Measurements from ENCODE around the gene PPP1R27. TPM values are rescaled to one million over a fixed set of nuclear protein-coding genes. Genes with fewer than 3 reads are reported as not detected.

The PPP1R27 gene
- polyA plus RNA-seq, 3 donors: 0.22 to 1.5 (median 0.33) TPM

- no peaks in the 10 kb centered on the region for H3K9me3 ChIP-seq (replicated peaks in 1 of 2; ENCODE audit: control insufficient read depth in 1 of 2, insufficient read depth in 1 of 2, low read length in 2 of 2)
- peak overlapping the region in 2 of 7 donors; percentile 41 to 50 for H3K27ac Mint-ChIP-seq
- H3K9ac ChIP-seq (ENCODE audit: insufficient read depth, low read length, poor library complexity, severe bottlenecking): no peak overlapping the region
- 97% methylated on average over 15 of the region's 16 CpGs for WGBS (ENCODE audit: insufficient coverage)
- peaks cover 81 to 82% of the 10 kb centered on the region in 2 donors for H3K36me3 ChIP-seq (replicated peaks in 1 of 2; ENCODE audit: control insufficient read depth in 1 of 2, insufficient read depth in 2 of 2, low read length in 2 of 2)
- no peak for DNase-seq
- H3K4me1 Mint-ChIP-seq: peaks cover 2% of the 10 kb centered on the region
- H2AFZ ChIP-seq (ENCODE audit: insufficient read depth, low read depth, low read length, poor library complexity, severe bottlenecking): no peak overlapping the region
- H3K4me2 ChIP-seq (replicated peaks; ENCODE audit: extremely low read depth, low read length, poor library complexity, severe bottlenecking): no peak overlapping the region
- peaks cover 69% of the 10 kb centered on the region for H3K79me2 ChIP-seq (ENCODE audit: insufficient read depth, low read length)
- H3K27me3 Mint-ChIP-seq (ENCODE audit: low read depth in 3 of 3): peaks cover 0 to 3% (median 2%) of the 10 kb centered on the region in 3 donors
- peaks cover 57 to 91% of the 10 kb centered on the region in 2 donors for H3K36me3 Mint-ChIP-seq
- intact Hi-C loops (cut with micrococcal nuclease): no loop called here
- peaks cover 0 to 2% (median 0%) of the 10 kb centered on the region in 7 donors for H3K9me3 Mint-ChIP-seq
- TF ChIP-seq CTCF (IDR thresholded peaks at IDR 0.05): no peak
- H3K27me3 ChIP-seq (ENCODE audit: control insufficient read depth in 2 of 2, insufficient read depth in 2 of 2, low read length in 2 of 2): no peaks in the 10 kb centered on the region
- H3K4me3 Mint-ChIP-seq: peak overlapping the region in 1 of 2 donors; percentile 24
- H3K4me1 ChIP-seq (ENCODE audit: control insufficient read depth in 1 of 2, insufficient read depth in 2 of 2, low read length in 2 of 2): no peaks in the 10 kb centered on the region
- no peak overlapping the region for H3K27ac ChIP-seq (ENCODE audit: low read depth in 1 of 2, low read length in 2 of 2)
- no peak overlapping the region for H3K4me3 ChIP-seq (replicated peaks in 1 of 3; ENCODE audit: low read depth in 2 of 3, low read length in 3 of 3)
- peaks cover 61% of the 10 kb centered on the region for H4K20me1 ChIP-seq (ENCODE audit: insufficient read depth, low read length)
These were observed 16.6 kb upstream of the PPP1R27 start for GRCh38 chr17:81851423-81851822.

- intact Hi-C loops (cut with micrococcal nuclease): no loop called here
- Histone ChIP-seq H3K27ac (ENCODE audit: low read depth in 1 of 2, low read length in 2 of 2) (no peak overlapping the region), H3K4me1 (ENCODE audit: control insufficient read depth in 1 of 2, insufficient read depth in 2 of 2, low read length in 2 of 2) (no peaks in the 10 kb centered on the region), H4K20me1 (ENCODE audit: insufficient read depth, low read length) (peaks cover 55% of the 10 kb centered on the region), H3K79me2 (ENCODE audit: insufficient read depth, low read length) (peaks cover 50% of the 10 kb centered on the region), H3K9ac (ENCODE audit: insufficient read depth, low read length, poor library complexity, severe bottlenecking) (no peak overlapping the region), H3K4me2 (replicated peaks; ENCODE audit: extremely low read depth, low read length, poor library complexity, severe bottlenecking) (no peak overlapping the region), H3K4me3 (replicated peaks in 1 of 3; ENCODE audit: low read depth in 2 of 3, low read length in 3 of 3) (no peak overlapping the region), H2AFZ (ENCODE audit: insufficient read depth, low read depth, low read length, poor library complexity, severe bottlenecking) (no peak overlapping the region), H3K27me3 (ENCODE audit: control insufficient read depth in 2 of 2, insufficient read depth in 2 of 2, low read length in 2 of 2) (no peaks in the 10 kb centered on the region), H3K36me3 (replicated peaks in 1 of 2; ENCODE audit: control insufficient read depth in 1 of 2, insufficient read depth in 2 of 2, low read length in 2 of 2) (peaks cover 81 to 84% of the 10 kb centered on the region in 2 donors), H3K9me3 (replicated peaks in 1 of 2; ENCODE audit: control insufficient read depth in 1 of 2, insufficient read depth in 1 of 2, low read length in 2 of 2) (no peaks in the 10 kb centered on the region)
- WGBS (ENCODE audit: insufficient coverage): no CpG with 5 or more reads among the region's 12 CpGs
- TF ChIP-seq CTCF (IDR thresholded peaks at IDR 0.05): no peak
- peaks cover 0 to 2% (median 0%) of the 10 kb centered on the region in 7 donors for H3K9me3 Mint-ChIP-seq
- DNase-seq: no peak
- no peak overlapping the region for H3K4me3 Mint-ChIP-seq
- H3K4me1 Mint-ChIP-seq: no peaks in the 10 kb centered on the region
- H3K36me3 Mint-ChIP-seq: peaks cover 59 to 89% of the 10 kb centered on the region in 2 donors
- H3K27me3 Mint-ChIP-seq (ENCODE audit: low read depth in 3 of 3): peaks cover 0 to 3% (median 0%) of the 10 kb centered on the region in 3 donors
- no peak overlapping the region for H3K27ac Mint-ChIP-seq
These were observed 14.6 kb upstream of the PPP1R27 start for GRCh38 chr17:81849457-81849856.
